ENCODE data around the gene TRIM26.

Gene TRIM26

GRCh38 chr6:30156774-30157173 lies 56.4 kb downstream of the TRIM26 start:
- H3K4me3 ChIP-seq (ENCODE audit: low read depth, low read length): no peak overlapping the region

GRCh38 chr6:30156262-30156599 lies 57.0 kb downstream of the TRIM26 start:
- no peak for TF ChIP-seq CTCF (IDR thresholded peaks at IDR 0.05; ENCODE audit: borderline replicate concordance, insufficient read depth, low read depth, low read length)
- H3K4me3 ChIP-seq (ENCODE audit: low read depth, low read length): no peak overlapping the region

More at GRCh38 chr6:30156774-30157173, 56.4 kb downstream of the TRIM26 start:
- no peak for TF ChIP-seq CTCF (IDR thresholded peaks at IDR 0.05; ENCODE audit: borderline replicate concordance, insufficient read depth, low read depth, low read length)

DNA sequence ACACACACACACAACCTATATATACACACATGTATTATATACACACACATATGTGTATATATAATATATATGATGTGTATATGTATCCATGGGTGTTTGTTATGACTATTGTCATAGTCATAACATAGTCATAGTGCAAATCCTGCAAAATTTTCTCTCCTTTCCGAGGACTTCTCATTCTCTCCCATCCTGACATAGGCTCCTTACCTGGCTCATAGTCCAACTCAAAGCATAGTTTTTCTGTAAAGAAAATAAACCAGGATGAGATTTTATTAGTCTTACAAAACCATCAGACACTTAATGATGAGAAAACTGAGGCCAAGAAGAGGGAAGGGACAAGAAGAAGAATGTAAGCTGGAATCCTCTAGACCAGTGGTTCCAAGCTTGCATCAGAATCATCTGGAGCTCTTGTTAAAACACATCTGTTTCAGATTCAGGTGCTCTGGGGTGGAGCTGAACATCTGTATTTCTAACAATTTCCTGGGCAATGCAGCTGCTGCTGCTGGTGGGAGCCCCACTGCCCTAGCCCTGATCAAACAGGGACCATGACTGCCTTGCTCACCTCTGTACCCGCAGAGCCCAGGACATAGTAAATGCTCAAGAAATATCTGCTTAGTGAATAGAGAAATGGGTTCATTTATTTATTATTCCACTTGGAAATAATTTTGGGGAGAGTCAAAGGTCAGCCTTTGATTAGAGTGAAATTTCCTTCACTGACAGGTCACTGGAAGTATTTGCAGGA lies 57.5 kb downstream of the TRIM26 start:
- no peak overlapping the region for H3K4me3 ChIP-seq (ENCODE audit: low read depth, low read length)
- TF ChIP-seq CTCF (IDR thresholded peaks at IDR 0.05; ENCODE audit: borderline replicate concordance, insufficient read depth, low read depth, low read length): no peak

DNA sequence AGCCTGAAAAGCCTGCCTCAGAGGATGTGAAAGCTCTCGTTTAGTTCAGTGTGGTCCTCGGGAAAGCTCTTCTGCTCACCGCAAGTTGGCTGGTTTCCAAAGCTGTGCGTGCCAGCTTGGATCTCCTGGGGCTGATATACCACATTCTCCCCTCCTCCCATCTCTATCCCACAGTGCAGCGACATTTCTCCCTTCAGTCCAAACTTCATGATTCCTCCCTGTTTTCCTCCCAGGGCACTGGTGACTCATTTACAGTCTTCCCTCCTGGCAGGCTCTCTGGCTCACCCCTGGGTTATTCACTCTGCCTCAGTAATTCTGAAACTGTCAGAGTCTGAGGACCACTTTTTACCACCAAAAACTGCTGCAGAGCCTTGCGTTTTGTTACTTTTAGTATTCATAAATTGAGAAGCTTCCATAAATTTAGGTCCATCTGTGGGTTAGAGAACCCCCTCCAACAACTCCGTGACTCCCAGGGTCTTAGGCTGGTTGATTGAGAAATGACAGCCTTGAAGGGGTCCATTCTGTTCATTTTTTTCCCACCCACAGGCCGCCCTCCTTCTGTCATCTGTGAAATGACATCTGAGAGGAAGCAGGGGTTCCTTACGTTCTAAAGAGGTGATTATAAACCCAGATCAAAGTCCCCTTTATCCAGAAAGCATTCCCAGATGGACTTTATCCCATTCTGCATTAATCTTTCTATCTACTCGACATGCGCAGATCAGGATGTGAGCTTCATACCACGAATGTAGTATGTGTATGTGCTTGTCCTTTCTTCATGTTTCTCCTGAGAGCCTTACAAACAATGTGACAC lies 58.3 kb downstream of the TRIM26 start:
- no peak overlapping the region for H3K4me3 ChIP-seq (ENCODE audit: low read depth, low read length)
- no peak for TF ChIP-seq CTCF (IDR thresholded peaks at IDR 0.05; ENCODE audit: borderline replicate concordance, insufficient read depth, low read depth, low read length)

DNA sequence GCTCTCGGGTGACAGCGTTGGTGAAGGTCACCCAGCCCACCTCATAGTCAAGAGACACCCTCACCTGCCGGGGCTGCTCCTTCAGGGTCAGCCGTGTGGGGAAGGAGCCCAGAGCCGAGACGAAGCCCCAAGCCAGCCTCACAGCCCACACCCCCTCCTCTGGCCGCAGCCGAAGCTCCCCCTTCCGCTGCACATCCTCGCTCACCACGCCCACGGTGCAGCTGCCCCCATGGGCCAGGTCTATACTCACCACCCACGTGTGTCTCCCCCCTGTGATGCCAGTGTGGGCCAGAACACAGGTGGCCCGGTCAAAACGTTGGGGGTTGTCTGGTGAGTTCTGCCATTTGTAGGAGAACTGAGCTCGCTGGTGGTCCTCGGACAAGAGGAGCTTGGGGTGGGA lies 59.1 kb downstream of the TRIM26 start:
- no peak for TF ChIP-seq CTCF (IDR thresholded peaks at IDR 0.05; ENCODE audit: borderline replicate concordance, insufficient read depth, low read depth, low read length)
- no peak overlapping the region for H3K4me3 ChIP-seq (ENCODE audit: low read depth, low read length)

DNA sequence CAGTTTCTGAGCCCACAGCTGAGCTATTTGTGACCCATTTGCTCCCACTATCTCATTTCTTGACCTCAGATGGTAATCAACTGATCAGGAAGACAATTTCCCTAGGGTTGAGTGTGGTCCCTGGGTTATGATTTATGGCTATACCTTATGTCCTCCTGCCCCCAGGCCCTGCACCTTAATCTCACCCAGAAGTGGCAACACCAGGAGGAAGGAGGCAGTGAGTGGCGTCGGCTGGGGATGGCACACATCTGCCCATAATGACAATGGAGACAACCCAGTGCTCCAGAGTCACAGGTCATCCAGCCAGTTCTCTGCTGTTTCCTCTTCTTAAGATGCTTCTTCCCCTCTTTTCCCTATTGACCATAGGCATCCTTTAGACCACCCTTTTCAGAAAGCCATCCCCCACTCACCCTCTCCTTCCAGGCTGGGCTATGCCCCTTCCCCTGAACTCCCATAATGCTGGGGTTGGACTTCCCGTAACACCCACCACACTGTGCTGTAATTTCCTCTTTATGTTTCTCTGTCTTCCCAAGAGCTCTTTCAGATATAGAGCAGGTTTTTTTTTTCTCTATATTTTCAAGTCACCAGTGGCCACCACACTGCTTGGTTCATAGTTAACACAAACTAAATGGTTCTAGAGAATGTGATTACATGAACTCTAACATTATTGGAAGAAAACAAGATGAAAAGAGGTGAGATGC lies 60.1 kb downstream of the TRIM26 start:
- no peak for TF ChIP-seq CTCF (IDR thresholded peaks at IDR 0.05; ENCODE audit: borderline replicate concordance, insufficient read depth, low read depth, low read length)
- H3K4me3 ChIP-seq (ENCODE audit: low read depth, low read length): no peak overlapping the region
